Muscle layer of duodenum (tissue), 2 donors: ENCODE measurements around the gene RNF166.
A peak's percentile ranks its signal among the peaks of the same experiment; 100 is the strongest.
"Not testable (repeated sequence)": the region's sequence is repeated elsewhere in the genome, so short reads cannot be mapped to it uniquely, and the experiment has no call there.

Experiments used
- H3K27ac ChIP-seq: one replicate; pipeline ENCODE4 v1.7.0; 2013; ENCODE audit warnings: mild to moderate bottlenecking, low read length
- H3K27me3 ChIP-seq: one replicate; pipeline ENCODE4 v1.7.0; 2013; ENCODE audit warnings: low read depth, mild to moderate bottlenecking, control low read depth, low read length
- H3K36me3 ChIP-seq, 2 donors: one replicate each; pipeline ENCODE4 v1.7.0; 2013; ENCODE audit warnings: low read length in 2 of 2, control low read depth in 1 of 2, mild to moderate bottlenecking in 1 of 2; ENCODE audit not compliant: insufficient read depth in 2 of 2, control insufficient read depth in 1 of 2
- H3K4me1 ChIP-seq, 2 donors: one replicate each; pipeline ENCODE4 v1.7.0; 2013; ENCODE audit warnings: low read length in 2 of 2, mild to moderate bottlenecking in 2 of 2, control low read depth in 1 of 2, moderate library complexity in 1 of 2; ENCODE audit not compliant: insufficient read depth in 2 of 2, control insufficient read depth in 1 of 2
- H3K4me3 ChIP-seq, 2 donors: one replicate each; pipeline ENCODE4 v1.7.0; 2013; ENCODE audit warnings: low read length in 2 of 2, low read depth in 1 of 2, mild to moderate bottlenecking in 1 of 2
- H3K9me3 ChIP-seq, 2 donors: one replicate each; pipeline ENCODE4 v1.7.0; 2013; ENCODE audit warnings: low read length in 2 of 2, control low read depth in 1 of 2, mild to moderate bottlenecking in 1 of 2; ENCODE audit not compliant: control insufficient read depth in 1 of 2
- donor health status: healthy.

Gene RNF166

GRCh38 chr16:88676502-88677242 lies 29.5 kb downstream of the RNF166 start:
- no peaks in the 10 kb centered on the region for H3K4me1 ChIP-seq
- H3K27me3 ChIP-seq: peaks cover 5% of the 10 kb centered on the region
- no peak overlapping the region for H3K4me3 ChIP-seq
- no peak overlapping the region for H3K27ac ChIP-seq
- H3K36me3 ChIP-seq: no peaks in the 10 kb centered on the region
- no peaks in the 10 kb centered on the region for H3K9me3 ChIP-seq

- H3K4me1 ChIP-seq: no peaks in the 10 kb centered on the region
- H3K27me3 ChIP-seq: no peaks in the 10 kb centered on the region
- no peak overlapping the region for H3K27ac ChIP-seq
- H3K9me3 ChIP-seq: no peaks in the 10 kb centered on the region
- no peaks in the 10 kb centered on the region for H3K36me3 ChIP-seq
- H3K4me3 ChIP-seq: no peak overlapping the region
Observed at GRCh38 chr16:88673716-88674379, 32.4 kb downstream of the RNF166 start.

GRCh38 chr16:88672776-88673175 lies 33.4 kb downstream of the RNF166 start:
- H3K4me3 ChIP-seq: no peak overlapping the region
- no peak overlapping the region for H3K27ac ChIP-seq
- no peaks in the 10 kb centered on the region for H3K9me3 ChIP-seq
- no peaks in the 10 kb centered on the region for H3K27me3 ChIP-seq
- no peaks in the 10 kb centered on the region for H3K4me1 ChIP-seq
- H3K36me3 ChIP-seq: no peaks in the 10 kb centered on the region

- Histone ChIP-seq H3K4me3 (no peak overlapping the region), H3K36me3 (no peaks in the 10 kb centered on the region), H3K27ac (no peak overlapping the region), H3K4me1 (no peaks in the 10 kb centered on the region), H3K9me3 (no peaks in the 10 kb centered on the region), H3K27me3 (no peaks in the 10 kb centered on the region)
Observed at GRCh38 chr16:88671806-88672205, 34.4 kb downstream of the RNF166 start.

- Histone ChIP-seq H3K27ac (no peak overlapping the region), H3K4me3 (no peak overlapping the region), H3K27me3 (no peaks in the 10 kb centered on the region), H3K36me3 (no peaks in the 10 kb centered on the region), H3K4me1 (no peaks in the 10 kb centered on the region), H3K9me3 (no peaks in the 10 kb centered on the region)
Observed at GRCh38 chr16:88669980-88670379, 36.2 kb downstream of the RNF166 start.

GRCh38 chr16:88669493-88669892 lies 36.7 kb downstream of the RNF166 start:
- not testable (repeated sequence) for H3K4me1 ChIP-seq

GRCh38 chr16:88667461-88667860 lies 38.7 kb downstream of the RNF166 start:
- H3K4me3 ChIP-seq: no peak overlapping the region
- H3K27ac ChIP-seq: no peak overlapping the region
- H3K4me1 ChIP-seq: peaks cover 0 to 6% of the 10 kb centered on the region in 2 donors
- H3K27me3 ChIP-seq: no peaks in the 10 kb centered on the region
- no peaks in the 10 kb centered on the region for H3K9me3 ChIP-seq
- H3K36me3 ChIP-seq: no peaks in the 10 kb centered on the region

More at GRCh38 chr16:88669493-88669892, 36.7 kb downstream of the RNF166 start:
- not testable (repeated sequence) for H3K27ac ChIP-seq, H3K36me3 ChIP-seq, H3K4me3 ChIP-seq, H3K9me3 ChIP-seq, H3K27me3 ChIP-seq

GRCh38 chr16:88665570-88665969 lies 40.6 kb downstream of the RNF166 start:
- H3K27ac ChIP-seq: no peak overlapping the region
- H3K4me1 ChIP-seq: peaks cover 0 to 13% of the 10 kb centered on the region in 2 donors
- no peaks in the 10 kb centered on the region for H3K27me3 ChIP-seq
- H3K9me3 ChIP-seq: no peaks in the 10 kb centered on the region
- H3K36me3 ChIP-seq: no peaks in the 10 kb centered on the region
- no peak overlapping the region for H3K4me3 ChIP-seq

GRCh38 chr16:88665148-88665547 lies 41.1 kb downstream of the RNF166 start:
- no peak overlapping the region for H3K27ac ChIP-seq
- no peaks in the 10 kb centered on the region for H3K36me3 ChIP-seq
- H3K27me3 ChIP-seq: no peaks in the 10 kb centered on the region
- no peak overlapping the region for H3K4me3 ChIP-seq
- peaks cover 0 to 13% of the 10 kb centered on the region in 2 donors for H3K4me1 ChIP-seq
- H3K9me3 ChIP-seq: no peaks in the 10 kb centered on the region

GRCh38 chr16:88662843-88663606 lies 43.2 kb downstream of the RNF166 start, which contains the start of gene MVD:
TSS of gene MVD (minus strand) at chr16:88663091. CDS start at chr16:88663080, 11 bp downstream.
- no peaks in the 10 kb centered on the region for H3K9me3 ChIP-seq
- peak within 1 kb of the TSS; percentile 63 for H3K27ac ChIP-seq
- H3K27me3 ChIP-seq: no peaks in the 10 kb centered on the region
- H3K4me3 ChIP-seq: peak within 1 kb of the TSS; percentile 61 to 81
- H3K4me1 ChIP-seq: peaks cover 0 to 13% of the 10 kb centered on the region in 2 donors
- H3K36me3 ChIP-seq: peaks cover 0 to 4% of the 10 kb centered on the region in 2 donors

- H3K27ac ChIP-seq: no peak overlapping the region
- no peaks in the 10 kb centered on the region for H3K9me3 ChIP-seq
- H3K27me3 ChIP-seq: no peaks in the 10 kb centered on the region
- peak overlapping the region; percentile 61 to 81 for H3K4me3 ChIP-seq
- peaks cover 0 to 8% of the 10 kb centered on the region in 2 donors for H3K36me3 ChIP-seq
- peaks cover 0 to 13% of the 10 kb centered on the region in 2 donors for H3K4me1 ChIP-seq
Observed at GRCh38 chr16:88662222-88662842, 43.9 kb downstream of the RNF166 start.
